ENCODE measurements around the gene RNF213. TPM values are rescaled to one million over a fixed set of nuclear protein-coding genes. Genes with fewer than 3 reads are reported as not detected.

Gene RNF213
- total RNA-seq, 1 donor = 198 TPM

- no peak for TF ChIP-seq CTCF (IDR thresholded peaks at IDR 0.05; ENCODE audit: insufficient read depth, low read depth, low read length)
- H3K4me3 ChIP-seq (ENCODE audit: low read depth, low read length) = no peak overlapping the region
- no peak for DNase-seq (ENCODE audit: low read depth)
These were observed 17.4 kb downstream of the RNF213 start for GRCh38 chr17:80277751-80278671.

GRCh38 chr17:80279895-80280294 is 19.2 kb downstream of the RNF213 start:
- DNase-seq (ENCODE audit: low read depth) = peak; percentile 90
- no peak overlapping the region for H3K4me3 ChIP-seq (ENCODE audit: low read depth, low read length)
- peak; percentile 37 for TF ChIP-seq CTCF (IDR thresholded peaks at IDR 0.05; ENCODE audit: insufficient read depth, low read depth, low read length)

GRCh38 chr17:80281516-80281915 is 20.9 kb downstream of the RNF213 start:
- no peak for TF ChIP-seq CTCF (IDR thresholded peaks at IDR 0.05; ENCODE audit: insufficient read depth, low read depth, low read length)
- DNase-seq (ENCODE audit: low read depth) = no peak
- H3K4me3 ChIP-seq (ENCODE audit: low read depth, low read length) = no peak overlapping the region

GRCh38 chr17:80283116-80283852 is 22.6 kb downstream of the RNF213 start:
- no peak for DNase-seq (ENCODE audit: low read depth)
- H3K4me3 ChIP-seq (ENCODE audit: low read depth, low read length) = no peak overlapping the region
- no peak for TF ChIP-seq CTCF (IDR thresholded peaks at IDR 0.05; ENCODE audit: insufficient read depth, low read depth, low read length)

GRCh38 chr17:80284631-80285030 is 24.0 kb downstream of the RNF213 start:
- no peak for TF ChIP-seq CTCF (IDR thresholded peaks at IDR 0.05; ENCODE audit: insufficient read depth, low read depth, low read length)
- DNase-seq (ENCODE audit: low read depth) = no peak
- no peak overlapping the region for H3K4me3 ChIP-seq (ENCODE audit: low read depth, low read length)

GRCh38 chr17:80285237-80285920 is 24.7 kb downstream of the RNF213 start:
- no peak overlapping the region for H3K4me3 ChIP-seq (ENCODE audit: low read depth, low read length)
- no peak for TF ChIP-seq CTCF (IDR thresholded peaks at IDR 0.05; ENCODE audit: insufficient read depth, low read depth, low read length)
- no peak for DNase-seq (ENCODE audit: low read depth)

All from fibroblast of villous mesenchyme (primary cell).